HG03135 (cell line): ENCODE measurements around the gene GNRHR.
A peak's percentile ranks its signal among the peaks of the same experiment; 100 is the strongest.

Source experiments
- ATAC-seq: cut with Tn5 transposase; IDR thresholded peaks from one replicate; pipeline ENCODE4 v1.9.1; 2021; ENCODE audit warnings: mild to moderate bottlenecking, moderate library complexity; ENCODE audit not compliant: unreplicated experiment

GNRHR gene

GRCh38 chr4:67700738-67701516, 53.3 kb downstream of the GNRHR start, which contains the start of gene UBA6:
Gene UBA6, minus strand, starts transcription at chr4:67701155. Its CDS starts 36 bp downstream, at chr4:67701119.
- peak; percentile 99 for ATAC-seq

GRCh38 chr4:67700116-67700737, 54.0 kb downstream of the GNRHR start:
- peak; percentile 5 for ATAC-seq

GRCh38 chr4:67699603-67700002, 54.6 kb downstream of the GNRHR start:
- ATAC-seq: no peak

GRCh38 chr4:67697860-67698687, 56.1 kb downstream of the GNRHR start:
- no peak for ATAC-seq

- no peak for ATAC-seq
Observed at GRCh38 chr4:67696061-67696460, 58.1 kb downstream of the GNRHR start.

GRCh38 chr4:67694662-67695061, 59.5 kb downstream of the GNRHR start:
- ATAC-seq: no peak

GRCh38 chr4:67691328-67691727, 62.9 kb downstream of the GNRHR start:
- ATAC-seq: no peak
